ENCODE measurements around the gene HOXB4.

DNA sequence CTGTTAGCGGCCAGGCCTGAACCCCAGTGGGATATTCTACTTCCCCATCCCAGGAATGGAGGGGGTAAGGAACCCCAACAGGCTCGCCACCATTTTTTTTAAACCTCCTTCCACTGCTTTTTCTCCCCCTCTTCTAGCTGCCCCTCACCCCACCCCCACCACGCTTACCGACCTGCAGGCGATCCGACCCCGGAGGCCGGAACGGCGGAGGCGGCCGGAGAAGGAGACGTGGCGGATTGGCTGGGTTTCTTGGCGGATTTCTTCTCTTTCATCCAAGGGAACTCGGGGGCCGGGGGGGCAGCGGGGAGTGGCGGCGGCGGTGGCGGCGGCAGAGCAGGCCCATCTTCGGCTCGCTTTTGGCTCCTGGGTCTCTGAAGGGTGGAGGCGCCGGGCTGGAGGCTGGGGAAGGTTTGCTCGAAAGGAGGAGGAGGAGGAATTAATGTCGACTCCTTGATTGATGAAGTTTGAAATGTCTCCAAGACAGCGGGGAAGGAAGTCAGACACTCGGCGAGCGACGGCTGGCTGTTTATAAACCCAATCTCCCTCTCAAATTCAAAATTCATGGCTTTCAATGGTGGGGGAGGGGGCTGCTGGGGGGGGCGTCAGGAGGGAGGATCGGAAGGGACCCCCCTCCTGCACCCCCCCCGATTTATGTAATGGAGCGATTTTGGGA is 33.7 kb downstream of the HOXB4 start:
- TF ChIP-seq, protein P1, sequence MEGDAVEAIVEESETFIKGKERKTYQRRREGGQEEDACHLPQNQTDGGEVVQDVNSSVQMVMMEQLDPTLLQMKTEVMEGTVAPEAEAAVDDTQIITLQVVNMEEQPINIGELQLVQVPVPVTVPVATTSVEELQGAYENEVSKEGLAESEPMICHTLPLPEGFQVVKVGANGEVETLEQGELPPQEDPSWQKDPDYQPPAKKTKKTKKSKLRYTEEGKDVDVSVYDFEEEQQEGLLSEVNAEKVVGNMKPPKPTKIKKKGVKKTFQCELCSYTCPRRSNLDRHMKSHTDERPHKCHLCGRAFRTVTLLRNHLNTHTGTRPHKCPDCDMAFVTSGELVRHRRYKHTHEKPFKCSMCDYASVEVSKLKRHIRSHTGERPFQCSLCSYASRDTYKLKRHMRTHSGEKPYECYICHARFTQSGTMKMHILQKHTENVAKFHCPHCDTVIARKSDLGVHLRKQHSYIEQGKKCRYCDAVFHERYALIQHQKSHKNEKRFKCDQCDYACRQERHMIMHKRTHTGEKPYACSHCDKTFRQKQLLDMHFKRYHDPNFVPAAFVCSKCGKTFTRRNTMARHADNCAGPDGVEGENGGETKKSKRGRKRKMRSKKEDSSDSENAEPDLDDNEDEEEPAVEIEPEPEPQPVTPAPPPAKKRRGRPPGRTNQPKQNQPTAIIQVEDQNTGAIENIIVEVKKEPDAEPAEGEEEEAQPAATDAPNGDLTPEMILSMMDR (IDR thresholded peaks at IDR 0.05) = no peak
- TF ChIP-seq ESRRA (CRISPR knock-in tag; IDR thresholded peaks at IDR 0.05; ENCODE audit: borderline replicate concordance) = no peak
- no peak for TF ChIP-seq ZNF263 (CRISPR knock-in tag; IDR thresholded peaks at IDR 0.05; ENCODE audit: low read depth)
